Measurements from ENCODE around the gene ONECUT1. TPM values are rescaled to one million over a fixed set of nuclear protein-coding genes. Genes with fewer than 3 reads are reported as not detected.
A peak's percentile ranks its signal among the peaks of the same experiment; 100 is the strongest.

ONECUT1 gene
- polyA plus RNA-seq, 2 of the 4 experiments (the other 2 are of a cell fraction): 0.05 to 0.36 TPM

- TF ChIP-seq EP300 (IDR thresholded peaks at IDR 0.05): no peak
- no peak for TF ChIP-seq SREBF2 (IDR thresholded peaks at IDR 0.05)
Observed at GRCh38 chr15:52785672-52786406, 4.3 kb downstream of the ONECUT1 start (continued).

DNA sequence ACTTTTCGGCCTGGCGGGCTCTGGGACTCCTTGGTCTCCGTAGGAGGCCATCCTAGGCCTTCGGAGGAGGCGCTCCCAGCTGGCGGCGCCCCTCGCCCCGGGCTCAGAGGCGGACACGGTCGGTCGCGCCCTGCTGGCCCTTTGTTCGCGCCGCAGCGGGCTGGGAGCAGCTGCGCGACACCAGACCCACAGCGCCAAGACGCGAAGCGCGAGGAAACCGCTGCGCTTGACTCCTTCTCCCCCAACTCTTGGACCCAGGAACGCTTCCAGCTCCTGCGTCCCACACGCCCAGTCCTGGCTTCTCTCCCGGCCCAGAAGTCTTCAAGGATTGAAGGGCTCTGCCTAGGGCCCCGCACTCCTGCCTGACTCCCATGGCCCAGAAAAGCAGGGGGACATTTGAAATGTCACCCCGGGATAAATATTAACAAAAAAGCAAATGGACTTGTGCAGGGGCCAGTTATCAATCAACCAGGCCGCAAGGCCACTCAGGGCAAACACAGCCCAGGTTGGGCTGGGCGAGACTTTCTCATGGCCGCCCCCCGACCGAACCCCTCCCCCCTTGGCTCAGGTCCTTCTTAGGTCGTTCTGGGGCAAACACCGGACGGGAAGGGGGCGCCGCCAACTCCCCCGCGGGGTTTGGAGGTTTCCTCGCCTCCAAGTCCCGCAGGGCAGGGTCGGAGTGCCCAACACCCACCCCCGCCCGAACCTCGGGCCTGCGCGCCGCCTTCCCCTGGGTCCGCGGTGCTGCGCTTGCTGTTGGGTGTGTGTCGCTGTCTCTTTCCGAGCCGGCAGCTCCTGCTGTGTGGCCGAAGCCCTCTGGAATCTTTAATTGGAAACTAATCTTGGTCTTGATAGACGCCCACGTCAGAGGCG lies 5.1 kb downstream of the ONECUT1 start:
- FAIRE-seq: no peak
- H3K9me3 ChIP-seq: no peaks in the 10 kb centered on the region
- ATAC-seq: no peak
- no peak overlapping the region for H3K4me2 ChIP-seq
- WGBS (ENCODE audit: missing lambda C conversion rate): 76% methylated on average over 54 of the region's 64 CpGs
- H3K4me3 ChIP-seq: no peak overlapping the region
- TF ChIP-seq, protein P1, sequence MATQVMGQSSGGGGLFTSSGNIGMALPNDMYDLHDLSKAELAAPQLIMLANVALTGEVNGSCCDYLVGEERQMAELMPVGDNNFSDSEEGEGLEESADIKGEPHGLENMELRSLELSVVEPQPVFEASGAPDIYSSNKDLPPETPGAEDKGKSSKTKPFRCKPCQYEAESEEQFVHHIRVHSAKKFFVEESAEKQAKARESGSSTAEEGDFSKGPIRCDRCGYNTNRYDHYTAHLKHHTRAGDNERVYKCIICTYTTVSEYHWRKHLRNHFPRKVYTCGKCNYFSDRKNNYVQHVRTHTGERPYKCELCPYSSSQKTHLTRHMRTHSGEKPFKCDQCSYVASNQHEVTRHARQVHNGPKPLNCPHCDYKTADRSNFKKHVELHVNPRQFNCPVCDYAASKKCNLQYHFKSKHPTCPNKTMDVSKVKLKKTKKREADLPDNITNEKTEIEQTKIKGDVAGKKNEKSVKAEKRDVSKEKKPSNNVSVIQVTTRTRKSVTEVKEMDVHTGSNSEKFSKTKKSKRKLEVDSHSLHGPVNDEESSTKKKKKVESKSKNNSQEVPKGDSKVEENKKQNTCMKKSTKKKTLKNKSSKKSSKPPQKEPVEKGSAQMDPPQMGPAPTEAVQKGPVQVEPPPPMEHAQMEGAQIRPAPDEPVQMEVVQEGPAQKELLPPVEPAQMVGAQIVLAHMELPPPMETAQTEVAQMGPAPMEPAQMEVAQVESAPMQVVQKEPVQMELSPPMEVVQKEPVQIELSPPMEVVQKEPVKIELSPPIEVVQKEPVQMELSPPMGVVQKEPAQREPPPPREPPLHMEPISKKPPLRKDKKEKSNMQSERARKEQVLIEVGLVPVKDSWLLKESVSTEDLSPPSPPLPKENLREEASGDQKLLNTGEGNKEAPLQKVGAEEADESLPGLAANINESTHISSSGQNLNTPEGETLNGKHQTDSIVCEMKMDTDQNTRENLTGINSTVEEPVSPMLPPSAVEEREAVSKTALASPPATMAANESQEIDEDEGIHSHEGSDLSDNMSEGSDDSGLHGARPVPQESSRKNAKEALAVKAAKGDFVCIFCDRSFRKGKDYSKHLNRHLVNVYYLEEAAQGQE (IDR thresholded peaks at IDR 0.05): no peak
- TF ChIP-seq ESRRA (IDR thresholded peaks at IDR 0.05; ENCODE audit: borderline replicate concordance, low read length) (no peak), BCL3 (IDR thresholded peaks at IDR 0.05) (no peak), EHMT2 (IDR thresholded peaks at IDR 0.05; ENCODE audit: low read depth) (no peak), KDM5A (IDR thresholded peaks at IDR 0.05) (no peak), CHD2 (IDR thresholded peaks at IDR 0.05; ENCODE audit: low read length, partially characterized antibody) (no peak), ZNF302 (CRISPR knock-in tag; IDR thresholded peaks at IDR 0.05) (no peak), RNF2 (IDR thresholded peaks at IDR 0.05; ENCODE audit: borderline replicate concordance, low read depth) (no peak), FOSL2 (IDR thresholded peaks at IDR 0.05) (no peak), FOSL2 (CRISPR knock-in tag; IDR thresholded peaks at IDR 0.05) (no peak)
- ChIA-PET POLR2A (no interaction called here), CTCF (interaction anchor here (0.5 to 1.2 kb wide), 4 partner anchors 15 to 412 kb away, joined by 3 to 5 read pairs (median 4); no protein-coding TSS in a partner anchor)
- no peak overlapping the region for H3K27ac ChIP-seq
- DNase-seq (ENCODE audit: low read depth in 1 of 2, low spot score in 1 of 2): no peak
- peaks cover 10% of the 10 kb centered on the region; the same call in 2 of the 3 replicates for H3K4me1 ChIP-seq

DNA sequence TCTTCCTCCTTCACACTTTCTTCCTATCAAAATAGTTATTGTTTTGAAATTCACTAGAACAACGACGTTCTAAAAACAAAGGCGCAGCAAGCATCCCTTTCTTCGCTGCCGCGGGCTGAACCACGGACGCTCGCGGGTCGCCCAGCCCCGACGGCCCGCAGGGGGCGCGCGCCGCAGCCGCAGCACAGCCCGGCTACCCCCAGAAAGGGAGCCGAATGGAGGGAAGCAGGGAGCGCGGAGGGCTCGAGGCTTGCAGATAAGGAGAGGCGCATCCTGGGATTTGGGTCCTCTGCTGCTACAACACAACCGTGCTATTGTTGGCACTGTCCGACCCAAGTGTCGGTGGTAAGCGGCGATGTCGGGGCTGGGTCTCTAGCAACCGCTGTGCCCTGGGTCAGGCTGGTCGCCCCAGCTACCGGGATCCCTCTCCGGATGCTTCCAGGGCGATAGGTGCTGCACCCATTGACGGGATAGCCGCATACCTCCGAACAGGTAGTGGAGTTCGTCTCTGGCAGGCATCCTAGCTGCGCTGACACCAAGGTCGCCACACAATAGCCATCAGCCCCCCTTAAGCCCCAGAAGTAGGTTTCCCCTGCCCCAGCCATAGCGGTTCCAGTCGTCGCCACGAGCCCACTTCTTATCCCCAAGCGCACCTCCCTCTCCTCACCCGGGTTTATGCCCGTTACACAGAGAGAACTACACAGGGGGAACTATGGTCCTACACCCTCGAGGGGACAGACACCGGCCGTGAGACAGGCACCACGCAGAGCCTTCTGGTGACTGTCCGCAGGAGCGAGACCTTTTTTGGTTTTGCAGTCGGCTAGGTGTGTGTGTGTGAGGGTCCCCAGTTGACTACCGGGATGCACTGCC lies 6.0 kb downstream of the ONECUT1 start:
- DNase-seq (ENCODE audit: low read depth in 1 of 2, low spot score in 1 of 2) (peak; percentile 40 to 56), FAIRE-seq (no peak), ATAC-seq (peak; percentile 41 to 82; a peak in 5 of 6 replicates)
- Histone ChIP-seq H3K27ac (no peak overlapping the region), H3K9me3 (no peaks in the 10 kb centered on the region), H3K4me3 (no peak overlapping the region), H3K4me1 (peaks cover 10% of the 10 kb centered on the region; the same call in 2 of the 3 replicates), H3K4me2 (peak overlapping the region; percentile 14)
- WGBS (ENCODE audit: missing lambda C conversion rate): 56% methylated on average over 42 of the region's 57 CpGs
- TF ChIP-seq FOXS1 (CRISPR knock-in tag; IDR thresholded peaks at IDR 0.05) (no peak), RAD21 (conservative IDR thresholded peaks at IDR 0.05 in 1 of 2, IDR thresholded peaks at IDR 0.05 in 1 of 2) (peak; percentile 53 to 66; a peak in 4 of 5 replicates), CTCF (IDR thresholded peaks at IDR 0.05) (peak; percentile 64), CBX2 (IDR thresholded peaks at IDR 0.05; ENCODE audit: borderline replicate concordance, low read depth) (no peak), ZC3H11A (IDR thresholded peaks at IDR 0.05) (no peak), MAX (IDR thresholded peaks at IDR 0.05) (peak; percentile 56), SMC3 (IDR thresholded peaks at IDR 0.05) (peak; percentile 78), MYC (IDR thresholded peaks at IDR 0.05; ENCODE audit: borderline replicate concordance, low read length) (no peak)
- TF ChIP-seq, protein P2, sequence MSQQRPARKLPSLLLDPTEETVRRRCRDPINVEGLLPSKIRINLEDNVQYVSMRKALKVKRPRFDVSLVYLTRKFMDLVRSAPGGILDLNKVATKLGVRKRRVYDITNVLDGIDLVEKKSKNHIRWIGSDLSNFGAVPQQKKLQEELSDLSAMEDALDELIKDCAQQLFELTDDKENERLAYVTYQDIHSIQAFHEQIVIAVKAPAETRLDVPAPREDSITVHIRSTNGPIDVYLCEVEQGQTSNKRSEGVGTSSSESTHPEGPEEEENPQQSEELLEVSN (IDR thresholded peaks at IDR 0.05; ENCODE audit: borderline replicate concordance, low read depth): peak; percentile 67; the same call in 1 of the 2 replicates
- ChIA-PET POLR2A (no interaction called here), CTCF (interaction anchor here (0.5 to 1.5 kb wide), 12 partner anchors 8 to 413 kb away, joined by 3 to 7 read pairs (median 4); no protein-coding TSS in a partner anchor)
